ENCODE data around the gene PTPRD. TPM values are rescaled to one million over a fixed set of nuclear protein-coding genes. Genes with fewer than 3 reads are reported as not detected.

The PTPRD gene
- total RNA-seq, 2 experiments from 2014 or later, result not detected

GRCh38 chr9:8780386-8780785 lies 1832.4 kb downstream of the PTPRD start:
- no peak for DNase-seq
- H3K4me3 Mint-ChIP-seq, result no peak overlapping the region
- intact Hi-C loops (cut with DNase I, micrococcal nuclease), result no loop called here
- H3K9me3 Mint-ChIP-seq (ENCODE audit: low read depth), result no peaks in the 10 kb centered on the region
- no peaks in the 10 kb centered on the region for H3K36me3 Mint-ChIP-seq (ENCODE audit: low read depth)
- ChIA-PET CTCF (interaction anchor here (1.4 kb wide), 1 partner anchor 9 kb away, joined by 5 read pairs; no protein-coding TSS in a partner anchor), POLR2A (no interaction called here)
- no peaks in the 10 kb centered on the region for H3K27me3 Mint-ChIP-seq
- no peak for ATAC-seq
- H3K4me1 Mint-ChIP-seq, result no peaks in the 10 kb centered on the region
- no peak overlapping the region for H3K27ac Mint-ChIP-seq

- intact Hi-C loops (cut with DNase I, micrococcal nuclease), result no loop called here
These were observed 1833.3 kb downstream of the PTPRD start for GRCh38 chr9:8779478-8779877.

GRCh38 chr9:8778356-8778755 lies 1834.4 kb downstream of the PTPRD start:
- DNase-seq, result no peak
- Mint-ChIP-seq H3K4me3 (no peak overlapping the region), H3K27me3 (no peaks in the 10 kb centered on the region), H3K27ac (no peak overlapping the region), H3K4me1 (no peaks in the 10 kb centered on the region), H3K9me3 (ENCODE audit: low read depth) (no peaks in the 10 kb centered on the region), H3K36me3 (ENCODE audit: low read depth) (no peaks in the 10 kb centered on the region)
- intact Hi-C loops (cut with DNase I, micrococcal nuclease), result no loop called here
- ChIA-PET POLR2A (no interaction called here), CTCF (no interaction called here)
- ATAC-seq, result no peak

More at GRCh38 chr9:8779478-8779877, 1833.3 kb downstream of the PTPRD start:
- no peak overlapping the region for H3K4me3 Mint-ChIP-seq
- ATAC-seq (no peak), DNase-seq (no peak)
- no peaks in the 10 kb centered on the region for H3K4me1 Mint-ChIP-seq
- no peaks in the 10 kb centered on the region for H3K9me3 Mint-ChIP-seq (ENCODE audit: low read depth)
- H3K36me3 Mint-ChIP-seq (ENCODE audit: low read depth), result no peaks in the 10 kb centered on the region
- ChIA-PET CTCF (interaction anchor here (1.4 kb wide), 1 partner anchor 10 kb away, joined by 5 read pairs; no protein-coding TSS in a partner anchor), POLR2A (no interaction called here)
- H3K27me3 Mint-ChIP-seq, result no peaks in the 10 kb centered on the region
- no peak overlapping the region for H3K27ac Mint-ChIP-seq

GRCh38 chr9:8772302-8772701 lies 1840.5 kb downstream of the PTPRD start:
- H3K27me3 Mint-ChIP-seq, result no peaks in the 10 kb centered on the region
- no peak for DNase-seq
- H3K27ac Mint-ChIP-seq, result no peak overlapping the region
- H3K36me3 Mint-ChIP-seq (ENCODE audit: low read depth), result no peaks in the 10 kb centered on the region
- ChIA-PET POLR2A (no interaction called here), CTCF (interaction anchor here (0.8 kb wide), 1 partner anchor 12 kb away, joined by 4 read pairs; no protein-coding TSS in a partner anchor)
- intact Hi-C loops (cut with DNase I, micrococcal nuclease), result no loop called here
- no peaks in the 10 kb centered on the region for H3K4me1 Mint-ChIP-seq
- ATAC-seq, result no peak
- no peak overlapping the region for H3K4me3 Mint-ChIP-seq
- H3K9me3 Mint-ChIP-seq (ENCODE audit: low read depth), result no peaks in the 10 kb centered on the region

GRCh38 chr9:8769153-8769552 lies 1843.6 kb downstream of the PTPRD start:
- ChIA-PET POLR2A (no interaction called here), CTCF (no interaction called here)
- ATAC-seq, result no peak
- Mint-ChIP-seq H3K4me1 (no peaks in the 10 kb centered on the region), H3K9me3 (ENCODE audit: low read depth) (no peaks in the 10 kb centered on the region), H3K27me3 (no peaks in the 10 kb centered on the region), H3K27ac (no peak overlapping the region), H3K36me3 (ENCODE audit: low read depth) (no peaks in the 10 kb centered on the region), H3K4me3 (no peak overlapping the region)
- DNase-seq, result no peak
- intact Hi-C loops (cut with DNase I, micrococcal nuclease), result no loop called here

- Mint-ChIP-seq H3K9me3 (ENCODE audit: low read depth) (no peaks in the 10 kb centered on the region), H3K27me3 (no peaks in the 10 kb centered on the region), H3K4me1 (no peaks in the 10 kb centered on the region), H3K36me3 (ENCODE audit: low read depth) (no peaks in the 10 kb centered on the region), H3K4me3 (no peak overlapping the region), H3K27ac (no peak overlapping the region)
- intact Hi-C loops (cut with DNase I, micrococcal nuclease), result no loop called here
- DNase-seq, result no peak
- ATAC-seq, result no peak
- ChIA-PET CTCF (no interaction called here), POLR2A (no interaction called here)
These were observed 1846.7 kb downstream of the PTPRD start for GRCh38 chr9:8766096-8766495.

GRCh38 chr9:8764051-8764450 lies 1848.8 kb downstream of the PTPRD start:
- no peaks in the 10 kb centered on the region for H3K9me3 Mint-ChIP-seq (ENCODE audit: low read depth)
- no peak overlapping the region for H3K4me3 Mint-ChIP-seq
- no peak for DNase-seq
- no peak for ATAC-seq
- H3K27me3 Mint-ChIP-seq, result no peaks in the 10 kb centered on the region
- H3K36me3 Mint-ChIP-seq (ENCODE audit: low read depth), result no peaks in the 10 kb centered on the region
- H3K27ac Mint-ChIP-seq, result no peak overlapping the region
- intact Hi-C loops (cut with DNase I, micrococcal nuclease), result no loop called here
- ChIA-PET POLR2A (no interaction called here), CTCF (no interaction called here)
- H3K4me1 Mint-ChIP-seq, result no peaks in the 10 kb centered on the region

- no peak for ATAC-seq
These were observed 1850.2 kb downstream of the PTPRD start for GRCh38 chr9:8762479-8763085.

GRCh38 chr9:8760000-8760767 lies 1852.6 kb downstream of the PTPRD start:
- ATAC-seq (no peak), DNase-seq (no peak)
- no peaks in the 10 kb centered on the region for H3K27me3 Mint-ChIP-seq
- CTCF ChIA-PET, result interaction anchor here (1.7 kb wide), 1 partner anchor 13 kb away, joined by 5 read pairs; no protein-coding TSS in a partner anchor
- intact Hi-C loops (cut with DNase I, micrococcal nuclease), result no loop called here
- H3K27ac Mint-ChIP-seq, result no peak overlapping the region
- POLR2A ChIA-PET, result no interaction called here
- H3K4me3 Mint-ChIP-seq, result no peak overlapping the region
- no peaks in the 10 kb centered on the region for H3K9me3 Mint-ChIP-seq (ENCODE audit: low read depth)
- no peaks in the 10 kb centered on the region for H3K4me1 Mint-ChIP-seq
- H3K36me3 Mint-ChIP-seq (ENCODE audit: low read depth), result no peaks in the 10 kb centered on the region

More at GRCh38 chr9:8762479-8763085, 1850.2 kb downstream of the PTPRD start:
- H3K4me1 Mint-ChIP-seq, result no peaks in the 10 kb centered on the region
- intact Hi-C loops (cut with DNase I, micrococcal nuclease), result no loop called here
- no peak overlapping the region for H3K4me3 Mint-ChIP-seq
- no peaks in the 10 kb centered on the region for H3K36me3 Mint-ChIP-seq (ENCODE audit: low read depth)
- no peak for DNase-seq
- no peaks in the 10 kb centered on the region for H3K9me3 Mint-ChIP-seq (ENCODE audit: low read depth)
- CTCF ChIA-PET, result no interaction called here
- POLR2A ChIA-PET, result no interaction called here
- no peak overlapping the region for H3K27ac Mint-ChIP-seq
- H3K27me3 Mint-ChIP-seq, result no peaks in the 10 kb centered on the region

- CTCF ChIA-PET, result interaction anchor here (0.6 kb wide), 2 partner anchors 49 to 56 kb away, joined by 4 to 5 read pairs; no protein-coding TSS in a partner anchor
- intact Hi-C loops (cut with DNase I, micrococcal nuclease), result no loop called here
- DNase-seq, result no peak
- Mint-ChIP-seq H3K9me3 (ENCODE audit: low read depth) (no peaks in the 10 kb centered on the region), H3K4me1 (no peaks in the 10 kb centered on the region), H3K27ac (no peak overlapping the region), H3K4me3 (no peak overlapping the region), H3K27me3 (no peaks in the 10 kb centered on the region), H3K36me3 (ENCODE audit: low read depth) (no peaks in the 10 kb centered on the region)
- POLR2A ChIA-PET, result no interaction called here
- no peak for ATAC-seq
These were observed 1854.9 kb downstream of the PTPRD start for GRCh38 chr9:8757881-8758280.

GRCh38 chr9:8754751-8755150 lies 1858.1 kb downstream of the PTPRD start:
- no peaks in the 10 kb centered on the region for H3K9me3 Mint-ChIP-seq (ENCODE audit: low read depth)
- no peaks in the 10 kb centered on the region for H3K4me1 Mint-ChIP-seq
- H3K27me3 Mint-ChIP-seq, result no peaks in the 10 kb centered on the region
- DNase-seq (no peak), ATAC-seq (no peak)
- no peak overlapping the region for H3K27ac Mint-ChIP-seq
- intact Hi-C loops (cut with DNase I, micrococcal nuclease), result no loop called here
- no peak overlapping the region for H3K4me3 Mint-ChIP-seq
- H3K36me3 Mint-ChIP-seq (ENCODE audit: low read depth), result no peaks in the 10 kb centered on the region
- POLR2A ChIA-PET, result no interaction called here
- CTCF ChIA-PET, result no interaction called here

- POLR2A ChIA-PET, result no interaction called here
- Mint-ChIP-seq H3K27ac (no peak overlapping the region), H3K27me3 (no peaks in the 10 kb centered on the region), H3K9me3 (ENCODE audit: low read depth) (peaks cover 2% of the 10 kb centered on the region), H3K4me1 (no peaks in the 10 kb centered on the region), H3K4me3 (no peak overlapping the region), H3K36me3 (ENCODE audit: low read depth) (no peaks in the 10 kb centered on the region)
- DNase-seq (no peak), ATAC-seq (no peak)
- intact Hi-C loops (cut with DNase I, micrococcal nuclease), result no loop called here
- CTCF ChIA-PET, result no interaction called here
These were observed 1861.3 kb downstream of the PTPRD start for GRCh38 chr9:8751406-8751930.

Measured in activated CD4-positive, alpha-beta T cell treated with anti-CD3 and anti-CD28 coated beads for 36 hours (primary cell).